Colonic mucosa (tissue), 4 donors: Measurements from ENCODE around the gene CDH4. TPM values are rescaled to one million over a fixed set of nuclear protein-coding genes. Genes with fewer than 3 reads are reported as not detected.

Experiments
- DNase-seq: peaks from one replicate; pipeline ENCODE4 v3.0.0-alpha.2; 2020
- H3K27ac ChIP-seq: fragments of 200-600 bp; one replicate; pipeline ENCODE4 v1.8.0; 2021
- H3K27me3 ChIP-seq: fragments of 200-600 bp; one replicate; pipeline ENCODE4 v1.8.0; 2021
- H3K36me3 ChIP-seq: fragments of 200-600 bp; one replicate; pipeline ENCODE4 v1.8.0; 2021
- H3K4me1 ChIP-seq: fragments of 200-600 bp; one replicate; pipeline ENCODE4 v1.8.0; 2021; ENCODE audit warnings: mild to moderate bottlenecking
- H3K4me3 ChIP-seq: fragments of 200-600 bp; one replicate; pipeline ENCODE4 v1.8.0; 2021
- H3K9ac ChIP-seq, 2 donors: one replicate each; pipeline ENCODE4 v1.7.0; 2013; ENCODE audit warnings: control low read depth in 2 of 2, low read depth in 2 of 2, low read length in 2 of 2
- H3K9me3 ChIP-seq: fragments of 200-600 bp; one replicate; pipeline ENCODE4 v1.8.0; 2021
- intact Hi-C: fragments of 100-400 bp; cut with DNase I; formaldehyde crosslinking; loops from one replicate; pipeline ENCODE4 v1.14.1; 2022
- total RNA-seq, 2 donors: library from RNA; stranded (reverse); fragmentation: NEBNext Ultra II Directional in 1 of 2; extraction: Animal tissue kit (Norgen Biotek cat#: 25700) in 1 of 2; gene quantifications; one replicate each; pipeline ENCODE4 v1.2.1, GENCODE V29; 2021
- TF ChIP-seq, protein P1 (sequence below): fragments of 200-600 bp; IDR thresholded peaks from one replicate; pipeline ENCODE4 v1.8.0; 2022; ENCODE audit warnings: antibody characterized with exemption, mild to moderate bottlenecking
- donor health status: healthy.
- donor health status: DM: no; HTN: no; CAD: no.
- donor health status: DM: no; HTN: no; CAD: no.

CDH4 gene
- total RNA-seq, 2 donors from 2014 or later = 0.08 TPM; not detected in 1

GRCh38 chr20:61719691-61720347, 467.8 kb downstream of the CDH4 start:
- TF ChIP-seq, protein P1, sequence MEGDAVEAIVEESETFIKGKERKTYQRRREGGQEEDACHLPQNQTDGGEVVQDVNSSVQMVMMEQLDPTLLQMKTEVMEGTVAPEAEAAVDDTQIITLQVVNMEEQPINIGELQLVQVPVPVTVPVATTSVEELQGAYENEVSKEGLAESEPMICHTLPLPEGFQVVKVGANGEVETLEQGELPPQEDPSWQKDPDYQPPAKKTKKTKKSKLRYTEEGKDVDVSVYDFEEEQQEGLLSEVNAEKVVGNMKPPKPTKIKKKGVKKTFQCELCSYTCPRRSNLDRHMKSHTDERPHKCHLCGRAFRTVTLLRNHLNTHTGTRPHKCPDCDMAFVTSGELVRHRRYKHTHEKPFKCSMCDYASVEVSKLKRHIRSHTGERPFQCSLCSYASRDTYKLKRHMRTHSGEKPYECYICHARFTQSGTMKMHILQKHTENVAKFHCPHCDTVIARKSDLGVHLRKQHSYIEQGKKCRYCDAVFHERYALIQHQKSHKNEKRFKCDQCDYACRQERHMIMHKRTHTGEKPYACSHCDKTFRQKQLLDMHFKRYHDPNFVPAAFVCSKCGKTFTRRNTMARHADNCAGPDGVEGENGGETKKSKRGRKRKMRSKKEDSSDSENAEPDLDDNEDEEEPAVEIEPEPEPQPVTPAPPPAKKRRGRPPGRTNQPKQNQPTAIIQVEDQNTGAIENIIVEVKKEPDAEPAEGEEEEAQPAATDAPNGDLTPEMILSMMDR = no peak
- Histone ChIP-seq H3K4me3 (no peak overlapping the region), H3K27me3 (no peaks in the 10 kb centered on the region), H3K9ac (no peak overlapping the region), H3K36me3 (no peaks in the 10 kb centered on the region), H3K27ac (no peak overlapping the region), H3K9me3 (no peaks in the 10 kb centered on the region), H3K4me1 (no peaks in the 10 kb centered on the region)
- no peak for DNase-seq
- intact Hi-C loops = no loop called here

GRCh38 chr20:61720348-61720696, 468.3 kb downstream of the CDH4 start:
- Histone ChIP-seq H3K4me3 (no peak overlapping the region), H3K27me3 (no peaks in the 10 kb centered on the region), H3K27ac (no peak overlapping the region), H3K4me1 (no peaks in the 10 kb centered on the region), H3K9ac (no peak overlapping the region), H3K36me3 (no peaks in the 10 kb centered on the region), H3K9me3 (no peaks in the 10 kb centered on the region)
- TF ChIP-seq, protein P1 = no peak
- intact Hi-C loops = no loop called here
- no peak for DNase-seq

GRCh38 chr20:61722146-61722678, 470.2 kb downstream of the CDH4 start:
- TF ChIP-seq, protein P1 = no peak
- intact Hi-C loops = no loop called here
- Histone ChIP-seq H3K27ac (no peak overlapping the region), H3K36me3 (no peaks in the 10 kb centered on the region), H3K4me1 (no peaks in the 10 kb centered on the region), H3K9ac (no peak overlapping the region), H3K9me3 (no peaks in the 10 kb centered on the region), H3K27me3 (no peaks in the 10 kb centered on the region), H3K4me3 (no peak overlapping the region)
- DNase-seq = no peak

DNA sequence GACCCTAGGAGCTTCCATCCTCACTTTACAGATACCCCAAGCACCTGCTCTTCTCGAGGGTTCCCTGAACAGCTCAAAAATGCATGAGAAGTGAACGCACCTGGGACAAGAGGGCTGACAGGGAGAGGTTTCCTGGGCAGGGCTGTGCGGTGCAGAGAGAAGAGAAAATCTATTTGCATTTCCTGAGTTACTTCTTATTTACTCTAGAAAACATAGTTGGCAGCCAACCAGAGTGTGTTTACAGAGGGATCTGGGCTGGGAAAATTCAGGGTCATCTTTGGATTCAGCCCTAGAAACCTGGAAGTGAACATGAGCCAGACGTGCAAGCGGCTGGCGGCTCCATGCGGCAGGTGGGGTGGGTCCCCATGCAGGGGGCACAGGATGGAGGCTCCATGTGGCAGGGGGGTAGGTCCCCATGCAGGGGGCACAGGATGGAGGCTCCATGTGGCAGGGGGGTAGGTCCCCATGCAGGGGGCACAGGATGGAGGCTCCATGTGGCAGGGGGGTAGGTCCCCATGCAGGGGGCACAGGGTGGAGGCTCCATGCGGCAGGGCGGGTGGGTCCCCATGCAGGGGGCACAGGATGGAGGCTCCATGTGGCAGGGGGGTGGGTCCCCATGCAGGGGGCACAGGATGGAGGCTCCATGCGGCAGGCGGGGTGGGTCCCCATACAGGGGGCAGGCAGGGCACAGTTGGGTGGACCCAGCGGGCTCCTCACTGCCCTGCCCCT, 471.6 kb downstream of the CDH4 start:
- no peak overlapping the region for H3K9ac ChIP-seq
- H3K36me3 ChIP-seq = no peaks in the 10 kb centered on the region
- DNase-seq = no peak
- no peak overlapping the region for H3K27ac ChIP-seq
- intact Hi-C loops = no loop called here
- H3K4me1 ChIP-seq = no peaks in the 10 kb centered on the region
- no peaks in the 10 kb centered on the region for H3K27me3 ChIP-seq
- H3K4me3 ChIP-seq = no peak overlapping the region
- no peaks in the 10 kb centered on the region for H3K9me3 ChIP-seq
- TF ChIP-seq, protein P1 = no peak

DNA sequence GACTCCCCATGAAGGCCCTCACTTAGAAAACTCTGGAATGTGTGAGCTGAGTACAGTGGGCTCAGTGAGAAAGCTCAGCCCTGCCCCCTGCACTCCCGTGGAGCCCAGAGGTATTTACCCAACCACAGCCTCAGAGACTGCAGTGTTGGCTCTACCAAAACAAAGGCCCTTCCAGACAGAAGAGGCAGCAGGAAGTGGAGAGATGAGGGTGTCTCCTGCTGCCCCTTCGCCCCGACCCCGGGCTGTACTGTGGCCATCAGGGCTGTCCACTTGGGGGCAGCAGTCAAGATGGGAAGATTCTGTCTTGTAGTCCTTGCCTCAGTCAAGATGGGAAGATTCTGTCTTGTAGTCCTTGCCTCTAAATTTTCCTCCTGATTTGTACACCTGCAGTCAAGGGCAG, 472.3 kb downstream of the CDH4 start:
- Histone ChIP-seq H3K9ac (no peak overlapping the region), H3K4me3 (no peak overlapping the region), H3K27me3 (no peaks in the 10 kb centered on the region), H3K9me3 (no peaks in the 10 kb centered on the region), H3K4me1 (no peaks in the 10 kb centered on the region), H3K36me3 (no peaks in the 10 kb centered on the region), H3K27ac (no peak overlapping the region)
- TF ChIP-seq, protein P1 = no peak
- DNase-seq = no peak
- intact Hi-C loops = no loop called here
